HEK293 (cell line): ENCODE data around the gene TMEM14A.

Experiments used
- CTCF ChIA-PET: fragments of 350-600 bp; formaldehyde crosslinking; extraction: SDS; loops from one replicate; lab custom pipeline; 2021; ENCODE audit warnings: antibody characterized with exemption; lab: Yijun Ruan, JAX
- POLR2A ChIA-PET: fragments of 300-600 bp; formaldehyde crosslinking; extraction: SDS; loops from one replicate; lab custom pipeline; 2020; ENCODE audit warnings: antibody characterized with exemption, inconsistent platforms; lab: Yijun Ruan, JAX
- H3K27ac ChIP-seq: fragments of 200-500 bp; sonication (Bioruptor generic); 2 replicates; pipeline ENCODE4 v1.5.1; 2014; ENCODE audit warnings: low read depth, low read length, control low read depth, inconsistent platforms; ENCODE audit errors: extremely low read depth
- H3K36me3 ChIP-seq, 2 experiments: fragments of 200-500 bp in 1 of 2; sonication (Bioruptor generic) in 1 of 2; 1 replicate in 1 of 2; 2 replicates in 1 of 2; pipeline ENCODE4 v1.5.1; 2014 to 2017; ENCODE audit warnings: inconsistent platforms in 2 of 2, low read length in 2 of 2; ENCODE audit not compliant: control insufficient read depth in 2 of 2, insufficient read depth in 1 of 2
- H3K4me1 ChIP-seq: fragments of 200-500 bp; sonication (Bioruptor generic); 2 replicates; pipeline ENCODE4 v1.5.1; 2014; ENCODE audit warnings: mild to moderate bottlenecking, low read length, inconsistent platforms; ENCODE audit not compliant: control insufficient read depth, insufficient read depth
- H3K4me3 ChIP-seq: 2 replicates; pipeline ENCODE4 v1.5.1; 2011; ENCODE audit warnings: low read depth, mild to moderate bottlenecking, control low read depth, low read length, moderate library complexity
- H3K9me3 ChIP-seq: fragments of 200-500 bp; sonication (Bioruptor generic); 2 replicates; pipeline ENCODE4 v1.5.1; 2014; ENCODE audit warnings: low read depth, low read length, inconsistent platforms; ENCODE audit not compliant: control insufficient read depth, insufficient read depth
- BCL11A ChIP-seq: fragments of 450-650 bp; formaldehyde crosslinking; IDR thresholded peaks from 2 replicates; pipeline ENCODE4 v1.5.1; 2016; ENCODE audit warnings: low read depth, missing biosample characterization, missing genetic modification characterization
- GLIS2 ChIP-seq: fragments of 450-650 bp; formaldehyde crosslinking; IDR thresholded peaks from 2 replicates; pipeline ENCODE4 v1.5.1; 2016; ENCODE audit warnings: missing biosample characterization, missing genetic modification characterization
- MYNN ChIP-seq: fragments of 450-650 bp; formaldehyde crosslinking; IDR thresholded peaks from 2 replicates; pipeline ENCODE4 v1.5.1; 2016; ENCODE audit warnings: missing biosample characterization, missing genetic modification characterization, borderline replicate concordance
- SP7 ChIP-seq: fragments of 450-650 bp; formaldehyde crosslinking; IDR thresholded peaks from 2 replicates; pipeline ENCODE4 v1.5.1; 2016; ENCODE audit warnings: missing biosample characterization, missing genetic modification characterization
- WT1 ChIP-seq: fragments of 450-650 bp; formaldehyde crosslinking; IDR thresholded peaks from 2 replicates; pipeline ENCODE4 v1.5.1; 2016; ENCODE audit warnings: missing biosample characterization, missing genetic modification characterization
- ZBTB17 ChIP-seq: fragments of 450-650 bp; formaldehyde crosslinking; IDR thresholded peaks from 2 replicates; pipeline ENCODE4 v1.5.1; 2016; ENCODE audit warnings: missing biosample characterization, missing genetic modification characterization
- ZFP69B ChIP-seq: fragments of 450-650 bp; formaldehyde crosslinking; IDR thresholded peaks from 2 replicates; pipeline ENCODE4 v1.5.1; 2016; ENCODE audit warnings: missing biosample characterization, missing genetic modification characterization
- ZNF10 ChIP-seq: fragments of 450-650 bp; formaldehyde crosslinking; IDR thresholded peaks from 2 replicates; pipeline ENCODE4 v1.5.1; 2017; ENCODE audit warnings: missing biosample characterization, missing genetic modification characterization
- ZNF146 ChIP-seq: fragments of 450-650 bp; formaldehyde crosslinking; IDR thresholded peaks from 2 replicates; pipeline ENCODE4 v1.5.1; 2016; ENCODE audit warnings: missing biosample characterization, missing genetic modification characterization
- ZNF202 ChIP-seq: fragments of 450-650 bp; formaldehyde crosslinking; IDR thresholded peaks from 2 replicates; pipeline ENCODE4 v1.5.1; 2016; ENCODE audit warnings: missing biosample characterization, missing genetic modification characterization, borderline replicate concordance
- ZNF621 ChIP-seq: fragments of 450-650 bp; formaldehyde crosslinking; IDR thresholded peaks from 2 replicates; pipeline ENCODE4 v1.5.1; 2017; ENCODE audit warnings: missing biosample characterization, missing genetic modification characterization
- ZNF747 ChIP-seq: fragments of 450-650 bp; formaldehyde crosslinking; IDR thresholded peaks from 2 replicates; pipeline ENCODE4 v1.5.1; 2016; ENCODE audit warnings: missing biosample characterization, missing genetic modification characterization
- ZNF776 ChIP-seq: fragments of 450-650 bp; formaldehyde crosslinking; IDR thresholded peaks from 2 replicates; pipeline ENCODE4 v1.5.0; 2017; ENCODE audit warnings: missing biosample characterization, missing genetic modification characterization, borderline replicate concordance
- ZNF791 ChIP-seq: fragments of 450-650 bp; formaldehyde crosslinking; IDR thresholded peaks from 2 replicates; pipeline ENCODE4 v1.5.1; 2016; ENCODE audit warnings: missing biosample characterization, missing genetic modification characterization
- ZXDB ChIP-seq: fragments of 450-650 bp; formaldehyde crosslinking; IDR thresholded peaks from 2 replicates; pipeline ENCODE4 v1.5.1; 2016; ENCODE audit warnings: missing biosample characterization, missing genetic modification characterization
- TF ChIP-seq, protein P1 (sequence below): fragments of 450-650 bp; formaldehyde crosslinking; IDR thresholded peaks from 2 replicates; pipeline ENCODE4 v1.5.1; 2017; ENCODE audit warnings: missing biosample characterization, missing genetic modification characterization
- TF ChIP-seq, protein P2 (sequence below): fragments of 450-650 bp; formaldehyde crosslinking; IDR thresholded peaks from 2 replicates; pipeline ENCODE4 v1.5.1; 2016; ENCODE audit warnings: missing biosample characterization, missing genetic modification characterization
- TF ChIP-seq, protein P3 (sequence below): fragments of 450-650 bp; formaldehyde crosslinking; IDR thresholded peaks from 2 replicates; pipeline ENCODE4 v1.5.1; 2017; ENCODE audit warnings: missing biosample characterization, missing genetic modification characterization
- TF ChIP-seq, protein P4 (sequence below): fragments of 450-650 bp; formaldehyde crosslinking; IDR thresholded peaks from 2 replicates; pipeline ENCODE4 v1.5.0; 2017; ENCODE audit warnings: missing biosample characterization, missing genetic modification characterization, borderline replicate concordance

The TMEM14A gene

DNA sequence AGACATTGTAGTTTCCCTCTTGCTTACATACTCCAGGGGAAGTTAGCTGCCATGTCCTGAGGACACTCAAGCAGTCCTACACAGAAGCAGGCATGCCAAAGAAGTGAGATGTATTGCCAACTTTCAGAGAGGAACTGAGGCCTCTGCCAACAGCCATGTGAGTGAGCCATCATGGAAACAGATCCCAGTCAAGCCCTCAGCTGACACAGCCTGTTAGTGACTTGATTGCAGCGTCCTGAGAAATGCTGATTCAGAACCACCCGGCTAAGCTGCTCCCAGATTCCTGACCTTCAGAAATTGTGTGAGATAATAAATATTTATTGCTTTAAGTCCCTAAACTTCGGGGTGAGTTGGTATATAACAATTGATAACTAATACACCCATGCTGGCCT is 54.2 kb downstream of the TMEM14A start:
- no peak overlapping the region for H3K4me3 ChIP-seq
- peaks cover 4% of the 10 kb centered on the region; the same call in 1 of the 2 replicates for H3K4me1 ChIP-seq
- TF ChIP-seq ZNF747 = no peak
- no peak for TF ChIP-seq ZNF202
- no peak for TF ChIP-seq MYNN
- ChIA-PET POLR2A (no interaction called here), CTCF (interaction anchor here (0.5 to 3.0 kb wide), 40 partner anchors 8 to 332 kb away, joined by 3 to 18 read pairs (median 4); partner anchors contain the start of gene GSTA2)
- H3K27ac ChIP-seq = no peak overlapping the region
- no peaks in the 10 kb centered on the region for H3K36me3 ChIP-seq
- no peaks in the 10 kb centered on the region for H3K9me3 ChIP-seq

DNA sequence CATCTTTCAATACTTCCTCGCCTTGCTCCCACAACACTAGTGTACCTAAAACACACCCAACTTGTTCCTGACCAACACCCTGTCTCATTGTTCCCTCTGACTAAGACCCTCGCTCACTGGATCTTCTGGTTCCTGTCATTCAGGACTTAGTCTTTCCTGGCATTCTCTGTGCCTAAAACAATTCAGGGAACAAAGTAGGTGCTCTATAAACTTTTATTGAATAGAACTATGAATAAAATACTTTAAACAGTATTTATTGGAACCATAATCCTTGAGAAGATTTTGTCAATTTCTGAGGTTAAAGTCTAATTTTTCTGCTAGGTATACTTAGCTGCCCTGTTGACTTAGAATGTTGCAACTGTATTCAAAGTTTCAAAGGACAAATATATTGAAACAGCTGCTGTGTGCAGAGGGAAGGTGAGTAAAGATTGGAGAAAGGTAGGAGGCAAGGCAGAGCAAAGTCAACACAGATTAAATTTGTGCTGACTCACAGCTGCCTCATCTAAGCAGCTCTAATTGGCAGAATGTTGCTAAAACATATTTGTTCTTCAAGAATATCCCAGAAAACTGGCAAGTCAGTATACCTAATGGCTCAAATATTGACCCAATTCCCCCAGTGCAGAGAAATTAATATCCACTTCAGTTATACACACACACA is 54.8 kb downstream of the TMEM14A start:
- H3K27ac ChIP-seq = no peak overlapping the region

More for the DNA sequence above, 54.8 kb downstream of the TMEM14A start:
- Histone ChIP-seq H3K4me3 (no peak overlapping the region), H3K9me3 (no peaks in the 10 kb centered on the region), H3K4me1 (peaks cover 4% of the 10 kb centered on the region; the same call in 1 of the 2 replicates), H3K36me3 (no peaks in the 10 kb centered on the region)
- ChIA-PET POLR2A (no interaction called here), CTCF (interaction anchor here (0.6 to 3.0 kb wide), 19 partner anchors 8 to 744 kb away, joined by 3 to 18 read pairs (median 5); partner anchors contain the start of gene GSTA2)
- TF ChIP-seq ZXDB (tag by site-specific recombination) = no peak
- TF ChIP-seq BCL11A (tag by site-specific recombination) = no peak
- no peak for TF ChIP-seq ZBTB17 (tag by site-specific recombination)
- TF ChIP-seq ZNF776 (tag by site-specific recombination) = no peak
- no peak for TF ChIP-seq SP7 (tag by site-specific recombination)
- TF ChIP-seq, protein P1, sequence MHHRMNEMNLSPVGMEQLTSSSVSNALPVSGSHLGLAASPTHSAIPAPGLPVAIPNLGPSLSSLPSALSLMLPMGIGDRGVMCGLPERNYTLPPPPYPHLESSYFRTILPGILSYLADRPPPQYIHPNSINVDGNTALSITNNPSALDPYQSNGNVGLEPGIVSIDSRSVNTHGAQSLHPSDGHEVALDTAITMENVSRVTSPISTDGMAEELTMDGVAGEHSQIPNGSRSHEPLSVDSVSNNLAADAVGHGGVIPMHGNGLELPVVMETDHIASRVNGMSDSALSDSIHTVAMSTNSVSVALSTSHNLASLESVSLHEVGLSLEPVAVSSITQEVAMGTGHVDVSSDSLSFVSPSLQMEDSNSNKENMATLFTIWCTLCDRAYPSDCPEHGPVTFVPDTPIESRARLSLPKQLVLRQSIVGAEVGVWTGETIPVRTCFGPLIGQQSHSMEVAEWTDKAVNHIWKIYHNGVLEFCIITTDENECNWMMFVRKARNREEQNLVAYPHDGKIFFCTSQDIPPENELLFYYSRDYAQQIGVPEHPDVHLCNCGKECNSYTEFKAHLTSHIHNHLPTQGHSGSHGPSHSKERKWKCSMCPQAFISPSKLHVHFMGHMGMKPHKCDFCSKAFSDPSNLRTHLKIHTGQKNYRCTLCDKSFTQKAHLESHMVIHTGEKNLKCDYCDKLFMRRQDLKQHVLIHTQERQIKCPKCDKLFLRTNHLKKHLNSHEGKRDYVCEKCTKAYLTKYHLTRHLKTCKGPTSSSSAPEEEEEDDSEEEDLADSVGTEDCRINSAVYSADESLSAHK = no peak
- TF ChIP-seq ZNF146 (tag by site-specific recombination) = no peak
- TF ChIP-seq ZNF10 (tag by site-specific recombination) = no peak
- no peak for TF ChIP-seq GLIS2 (tag by site-specific recombination)
- TF ChIP-seq ZNF621 = no peak
- TF ChIP-seq, protein P2, sequence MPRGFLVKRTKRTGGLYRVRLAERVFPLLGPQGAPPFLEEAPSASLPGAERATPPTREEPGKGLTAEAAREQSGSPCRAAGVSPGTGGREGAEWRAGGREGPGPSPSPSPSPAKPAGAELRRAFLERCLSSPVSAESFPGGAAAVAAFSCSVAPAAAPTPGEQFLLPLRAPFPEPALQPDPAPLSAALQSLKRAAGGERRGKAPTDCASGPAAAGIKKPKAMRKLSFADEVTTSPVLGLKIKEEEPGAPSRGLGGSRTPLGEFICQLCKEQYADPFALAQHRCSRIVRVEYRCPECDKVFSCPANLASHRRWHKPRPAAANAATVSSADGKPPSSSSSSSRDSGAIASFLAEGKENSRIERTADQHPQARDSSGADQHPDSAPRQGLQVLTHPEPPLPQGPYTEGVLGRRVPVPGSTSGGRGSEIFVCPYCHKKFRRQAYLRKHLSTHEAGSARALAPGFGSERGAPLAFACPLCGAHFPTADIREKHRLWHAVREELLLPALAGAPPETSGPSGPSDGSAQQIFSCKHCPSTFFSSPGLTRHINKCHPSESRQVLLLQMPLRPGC = no peak
- no peak for TF ChIP-seq WT1 (tag by site-specific recombination)
- TF ChIP-seq, protein P3, sequence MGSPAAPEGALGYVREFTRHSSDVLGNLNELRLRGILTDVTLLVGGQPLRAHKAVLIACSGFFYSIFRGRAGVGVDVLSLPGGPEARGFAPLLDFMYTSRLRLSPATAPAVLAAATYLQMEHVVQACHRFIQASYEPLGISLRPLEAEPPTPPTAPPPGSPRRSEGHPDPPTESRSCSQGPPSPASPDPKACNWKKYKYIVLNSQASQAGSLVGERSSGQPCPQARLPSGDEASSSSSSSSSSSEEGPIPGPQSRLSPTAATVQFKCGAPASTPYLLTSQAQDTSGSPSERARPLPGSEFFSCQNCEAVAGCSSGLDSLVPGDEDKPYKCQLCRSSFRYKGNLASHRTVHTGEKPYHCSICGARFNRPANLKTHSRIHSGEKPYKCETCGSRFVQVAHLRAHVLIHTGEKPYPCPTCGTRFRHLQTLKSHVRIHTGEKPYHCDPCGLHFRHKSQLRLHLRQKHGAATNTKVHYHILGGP = no peak
- TF ChIP-seq ZNF791 (tag by site-specific recombination) = no peak
- TF ChIP-seq ZFP69B = no peak
- TF ChIP-seq, protein P4, sequence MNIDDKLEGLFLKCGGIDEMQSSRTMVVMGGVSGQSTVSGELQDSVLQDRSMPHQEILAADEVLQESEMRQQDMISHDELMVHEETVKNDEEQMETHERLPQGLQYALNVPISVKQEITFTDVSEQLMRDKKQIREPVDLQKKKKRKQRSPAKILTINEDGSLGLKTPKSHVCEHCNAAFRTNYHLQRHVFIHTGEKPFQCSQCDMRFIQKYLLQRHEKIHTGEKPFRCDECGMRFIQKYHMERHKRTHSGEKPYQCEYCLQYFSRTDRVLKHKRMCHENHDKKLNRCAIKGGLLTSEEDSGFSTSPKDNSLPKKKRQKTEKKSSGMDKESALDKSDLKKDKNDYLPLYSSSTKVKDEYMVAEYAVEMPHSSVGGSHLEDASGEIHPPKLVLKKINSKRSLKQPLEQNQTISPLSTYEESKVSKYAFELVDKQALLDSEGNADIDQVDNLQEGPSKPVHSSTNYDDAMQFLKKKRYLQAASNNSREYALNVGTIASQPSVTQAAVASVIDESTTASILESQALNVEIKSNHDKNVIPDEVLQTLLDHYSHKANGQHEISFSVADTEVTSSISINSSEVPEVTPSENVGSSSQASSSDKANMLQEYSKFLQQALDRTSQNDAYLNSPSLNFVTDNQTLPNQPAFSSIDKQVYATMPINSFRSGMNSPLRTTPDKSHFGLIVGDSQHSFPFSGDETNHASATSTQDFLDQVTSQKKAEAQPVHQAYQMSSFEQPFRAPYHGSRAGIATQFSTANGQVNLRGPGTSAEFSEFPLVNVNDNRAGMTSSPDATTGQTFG (tag by site-specific recombination) = no peak
